OCI-LY1 (cell line): ENCODE results near the gene TRPM2.

Experiments
- EZH2 ChIP-seq: fragments of 200-600 bp; sonication (generic), shearing (Covaris generic); IDR thresholded peaks from 2 replicates; pipeline ENCODE4 v1.8.0; 2017; ENCODE audit warnings: borderline replicate concordance, mixed run types, mild to moderate bottlenecking, antibody characterized with exemption, low read length, moderate library complexity, mixed read lengths
- TF ChIP-seq, protein P1 (sequence below): fragments of 200-600 bp; sonication (generic), shearing (Covaris generic); IDR thresholded peaks from 2 replicates; pipeline ENCODE4 v1.5.1; 2017; ENCODE audit warnings: mild to moderate bottlenecking, antibody characterized with exemption, low read length, moderate library complexity, mixed read lengths

DNA sequence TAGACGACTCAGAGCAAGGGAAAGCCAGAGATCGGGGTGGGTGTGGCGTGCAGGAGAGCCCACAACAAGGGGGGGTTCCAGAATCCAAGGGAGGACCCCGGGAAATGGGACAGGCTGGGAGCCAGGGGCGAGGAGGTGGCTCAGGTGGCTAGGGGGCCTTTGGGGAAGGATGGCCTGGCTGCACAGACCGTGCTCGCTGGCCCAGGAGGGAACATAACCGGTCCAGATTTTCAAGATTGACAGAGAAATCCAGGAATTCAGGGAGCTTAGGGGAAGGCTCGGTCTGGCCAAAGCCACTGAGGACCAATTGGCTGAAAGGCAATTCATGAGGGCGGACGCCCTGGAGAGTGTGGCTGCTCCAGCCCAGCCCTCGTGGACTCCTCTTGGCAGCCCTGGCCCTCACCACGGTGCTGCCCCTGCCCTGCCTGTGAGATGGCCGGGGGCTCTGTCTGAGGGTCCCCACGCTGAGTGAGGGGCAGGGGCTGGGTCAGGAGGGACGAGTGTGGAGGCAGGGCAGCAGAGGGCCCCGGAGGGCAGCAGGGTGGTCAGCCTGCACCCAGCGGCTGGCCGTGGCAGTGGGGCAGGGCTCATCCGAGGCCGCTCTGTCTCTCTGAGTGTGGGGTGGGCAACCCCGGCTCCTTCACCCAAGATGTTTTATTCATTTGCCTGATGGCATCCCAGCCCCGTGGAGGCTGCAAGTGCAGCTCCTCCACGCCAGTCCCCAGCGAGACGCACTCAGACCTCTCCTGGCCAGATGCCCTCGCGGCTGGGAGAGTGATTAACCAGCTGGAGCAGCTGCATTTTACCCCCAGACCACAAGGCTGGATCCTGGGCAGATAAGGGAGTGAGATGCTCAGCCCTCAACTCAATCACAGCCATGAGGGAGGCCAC lies 96.3 kb downstream of the TRPM2 start:
- TF ChIP-seq, protein P1, sequence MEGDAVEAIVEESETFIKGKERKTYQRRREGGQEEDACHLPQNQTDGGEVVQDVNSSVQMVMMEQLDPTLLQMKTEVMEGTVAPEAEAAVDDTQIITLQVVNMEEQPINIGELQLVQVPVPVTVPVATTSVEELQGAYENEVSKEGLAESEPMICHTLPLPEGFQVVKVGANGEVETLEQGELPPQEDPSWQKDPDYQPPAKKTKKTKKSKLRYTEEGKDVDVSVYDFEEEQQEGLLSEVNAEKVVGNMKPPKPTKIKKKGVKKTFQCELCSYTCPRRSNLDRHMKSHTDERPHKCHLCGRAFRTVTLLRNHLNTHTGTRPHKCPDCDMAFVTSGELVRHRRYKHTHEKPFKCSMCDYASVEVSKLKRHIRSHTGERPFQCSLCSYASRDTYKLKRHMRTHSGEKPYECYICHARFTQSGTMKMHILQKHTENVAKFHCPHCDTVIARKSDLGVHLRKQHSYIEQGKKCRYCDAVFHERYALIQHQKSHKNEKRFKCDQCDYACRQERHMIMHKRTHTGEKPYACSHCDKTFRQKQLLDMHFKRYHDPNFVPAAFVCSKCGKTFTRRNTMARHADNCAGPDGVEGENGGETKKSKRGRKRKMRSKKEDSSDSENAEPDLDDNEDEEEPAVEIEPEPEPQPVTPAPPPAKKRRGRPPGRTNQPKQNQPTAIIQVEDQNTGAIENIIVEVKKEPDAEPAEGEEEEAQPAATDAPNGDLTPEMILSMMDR = no peak
- TF ChIP-seq EZH2 = no peak
